Choroid plexus epithelial cell (primary cell): ENCODE measurements around the gene AGK.

Experiments used
- DNase-seq: peaks from one replicate; pipeline ENCODE4 v3.0.0-alpha.2; 2010; ENCODE audit warnings: low read depth
- H3K4me3 ChIP-seq: 2 replicates; pipeline ENCODE4 v1.5.1; 2011; ENCODE audit warnings: low read depth, mild to moderate bottlenecking, control low read depth, low read length, moderate library complexity
- TF ChIP-seq, protein P1 (sequence below): conservative IDR thresholded peaks from 2 replicates; pipeline ENCODE4 v1.5.1; 2011; ENCODE audit warnings: low read depth, mild to moderate bottlenecking, control low read depth, inconsistent platforms, low read length, moderate library complexity

AGK gene

DNA sequence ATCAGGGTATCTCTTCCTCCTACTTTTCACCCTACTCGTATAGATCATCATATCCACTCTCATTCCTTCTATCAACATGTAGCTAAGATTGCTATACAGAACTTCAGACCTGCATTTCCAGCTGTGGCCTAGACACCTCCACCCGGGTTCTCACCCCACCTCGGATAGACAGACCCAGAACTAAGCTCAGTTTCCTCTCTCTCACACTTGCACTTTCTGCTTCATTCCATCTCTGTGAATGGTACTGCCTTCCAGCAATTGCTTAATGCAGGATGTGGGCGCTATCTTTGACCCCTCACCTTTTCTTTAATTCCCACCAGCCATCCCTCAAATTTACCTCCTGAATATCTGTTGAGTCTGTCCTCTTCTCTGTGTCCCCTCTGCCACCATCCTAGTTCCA, 35.7 kb downstream of the AGK start:
- TF ChIP-seq, protein P1, sequence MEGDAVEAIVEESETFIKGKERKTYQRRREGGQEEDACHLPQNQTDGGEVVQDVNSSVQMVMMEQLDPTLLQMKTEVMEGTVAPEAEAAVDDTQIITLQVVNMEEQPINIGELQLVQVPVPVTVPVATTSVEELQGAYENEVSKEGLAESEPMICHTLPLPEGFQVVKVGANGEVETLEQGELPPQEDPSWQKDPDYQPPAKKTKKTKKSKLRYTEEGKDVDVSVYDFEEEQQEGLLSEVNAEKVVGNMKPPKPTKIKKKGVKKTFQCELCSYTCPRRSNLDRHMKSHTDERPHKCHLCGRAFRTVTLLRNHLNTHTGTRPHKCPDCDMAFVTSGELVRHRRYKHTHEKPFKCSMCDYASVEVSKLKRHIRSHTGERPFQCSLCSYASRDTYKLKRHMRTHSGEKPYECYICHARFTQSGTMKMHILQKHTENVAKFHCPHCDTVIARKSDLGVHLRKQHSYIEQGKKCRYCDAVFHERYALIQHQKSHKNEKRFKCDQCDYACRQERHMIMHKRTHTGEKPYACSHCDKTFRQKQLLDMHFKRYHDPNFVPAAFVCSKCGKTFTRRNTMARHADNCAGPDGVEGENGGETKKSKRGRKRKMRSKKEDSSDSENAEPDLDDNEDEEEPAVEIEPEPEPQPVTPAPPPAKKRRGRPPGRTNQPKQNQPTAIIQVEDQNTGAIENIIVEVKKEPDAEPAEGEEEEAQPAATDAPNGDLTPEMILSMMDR: no peak
- peak; percentile 44 for DNase-seq
- no peak overlapping the region for H3K4me3 ChIP-seq

- DNase-seq: peak; percentile 21
- H3K4me3 ChIP-seq: no peak overlapping the region
- TF ChIP-seq, protein P1: no peak
These were observed 36.1 kb downstream of the AGK start for GRCh38 chr7:141587304-141587703.

DNA sequence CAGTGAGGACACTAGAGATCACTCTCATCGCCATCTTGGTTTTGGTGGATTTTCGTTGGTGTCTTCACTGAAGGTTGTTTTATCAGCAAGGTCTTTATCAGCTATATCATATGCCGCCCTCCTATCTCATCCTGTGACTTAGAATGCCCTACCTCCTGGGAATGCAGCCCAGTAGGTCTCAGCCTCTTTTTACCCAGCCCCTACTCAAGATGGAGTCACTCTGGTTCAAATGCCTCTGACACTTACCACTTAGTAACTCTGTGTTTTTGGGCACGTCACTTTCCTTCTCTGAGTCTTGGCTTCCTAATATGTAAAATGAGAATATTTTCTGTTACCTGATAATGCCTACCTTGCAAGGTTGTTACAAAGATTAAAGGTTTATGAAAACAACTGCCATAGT, 37.7 kb downstream of the AGK start:
- H3K4me3 ChIP-seq: no peak overlapping the region
- no peak for DNase-seq
- TF ChIP-seq, protein P1: no peak

- TF ChIP-seq, protein P1: no peak
- DNase-seq: no peak
- H3K4me3 ChIP-seq: no peak overlapping the region
These were observed 38.9 kb downstream of the AGK start for GRCh38 chr7:141590071-141590470.

DNA sequence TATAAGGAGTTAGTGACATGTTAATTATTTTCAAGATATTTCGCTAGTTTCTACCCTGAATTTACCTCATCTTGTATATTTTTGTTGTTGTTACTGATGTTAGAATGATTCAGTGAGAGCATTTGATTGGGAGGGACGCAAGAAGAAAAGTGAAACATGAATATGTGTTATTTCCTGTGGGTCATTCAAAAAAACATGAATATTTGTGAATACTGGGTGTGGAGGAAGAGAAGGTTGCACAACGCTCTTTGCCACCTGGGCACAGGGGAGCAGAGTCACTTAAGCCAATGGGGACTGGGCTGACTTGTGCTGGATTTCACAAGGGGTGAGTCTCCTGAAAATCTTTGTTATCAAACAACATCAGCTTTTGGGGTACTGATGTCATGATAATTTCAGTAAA, 39.5 kb downstream of the AGK start:
- TF ChIP-seq, protein P1: no peak
- H3K4me3 ChIP-seq: no peak overlapping the region
- DNase-seq: peak; percentile 71

GRCh38 chr7:141593134-141593533, 41.9 kb downstream of the AGK start:
- TF ChIP-seq, protein P1: no peak
- DNase-seq: peak; percentile 93
- no peak overlapping the region for H3K4me3 ChIP-seq

- DNase-seq: no peak
- TF ChIP-seq, protein P1: no peak
- no peak overlapping the region for H3K4me3 ChIP-seq
These were observed 46.8 kb downstream of the AGK start for GRCh38 chr7:141597966-141598365.
